Activated CD4-positive, alpha-beta T cell treated with anti-CD3 and anti-CD28 coated beads, Interleukin-2, Interleukin-4, amounts not matched to agents 100 ng/mL and 50 ng/mL, durations not matched to agents 16 hours and 8 hours (primary cell): ENCODE data around the gene OR52E8.

Source experiments
- DNase-seq: peaks from one replicate; pipeline ENCODE4 v3.0.0-alpha.2; 2020; ENCODE audit warnings: low spot score

OR52E8 gene

DNA sequence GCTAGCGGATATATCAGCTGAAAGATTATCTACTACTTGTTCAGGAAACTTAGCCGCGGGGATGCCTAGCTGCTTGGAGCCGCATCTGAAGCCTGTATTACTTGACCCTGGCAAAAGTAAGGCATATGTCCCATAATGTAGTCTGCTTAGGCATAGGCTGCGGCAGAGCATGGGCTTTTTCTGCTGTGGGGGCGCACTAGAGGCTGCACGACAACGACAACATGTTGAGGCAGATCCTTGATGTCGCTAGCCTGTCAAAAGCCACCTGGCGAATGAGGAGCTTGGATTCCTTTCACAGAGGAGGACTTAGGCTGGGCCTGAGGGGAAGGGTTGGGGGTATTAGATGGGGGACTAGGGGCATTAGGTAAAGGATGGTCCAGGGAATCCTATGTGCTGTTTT lies 49.9 kb downstream of the OR52E8 start:
- no peak for DNase-seq
